Left lung (tissue), 10 donors: ENCODE data around the gene PYGM. TPM values are rescaled to one million over a fixed set of nuclear protein-coding genes. Genes with fewer than 3 reads are reported as not detected.

Experiments used
- ATAC-seq: fragments of 200-7000 bp; cut with Tn5 transposase; one replicate; pipeline ENCODE4 v1.9.1; 2020; ENCODE audit warnings: moderate library complexity
- DNase-seq, 4 donors: peaks; one replicate each; pipeline ENCODE4 v3.0.0-alpha.2; 2013 to 2020
- H3K27ac ChIP-seq, 2 donors: fragments of 200-600 bp; sonication (generic) in 1 of 2; one replicate each; pipeline versions ENCODE4 v1.5.0 to v1.8.0; 2020 to 2021
- H3K27me3 ChIP-seq, 2 donors: fragments of 200-600 bp; sonication (generic) in 1 of 2; one replicate each; pipeline versions ENCODE4 v1.5.0 to v1.8.0; 2020 to 2021
- H3K36me3 ChIP-seq, 2 donors: fragments of 200-600 bp; sonication (generic) in 1 of 2; one replicate each; pipeline versions ENCODE4 v1.5.0 to v1.8.0; 2020 to 2021
- H3K4me1 ChIP-seq, 2 donors: fragments of 200-600 bp; one replicate each; pipeline ENCODE4 v1.8.0; 2021
- H3K4me3 ChIP-seq, 2 donors: fragments of 200-600 bp; sonication (generic) in 1 of 2; one replicate each; pipeline versions ENCODE4 v1.5.0 to v1.8.0; 2020 to 2021; ENCODE audit warnings: mild to moderate bottlenecking in 1 of 2
- H3K9me3 ChIP-seq, 2 donors: fragments of 200-600 bp; sonication (generic) in 1 of 2; one replicate each; pipeline versions ENCODE4 v1.5.0 to v1.8.0; 2020 to 2021
- intact Hi-C, 2 donors: fragments of 100-400 bp; cut with DNase I; formaldehyde crosslinking; loops; one replicate each; pipeline versions ENCODE4 v1.11.2 to v1.14.2; 2022
- polyA plus RNA-seq, 6 donors: library from polyadenylated mRNA; unstranded; fragments of 120-200 nt; gene quantifications; one replicate each; pipeline ENCODE4 v1.2.1, GENCODE V29; 2013; ENCODE audit not compliant: insufficient read length in 6 of 6
- total RNA-seq, 2 donors: library from RNA; stranded (reverse); fragmentation: NEBNext Ultra II Directional; extraction: Animal tissue kit (Norgen Biotek cat#: 25700); gene quantifications; one replicate each; pipeline ENCODE4 v1.2.1, GENCODE V29; 2021
- TF ChIP-seq, protein P1 (sequence below), 2 donors: fragments of 200-600 bp; sonication (generic) in 1 of 2; IDR thresholded peaks; one replicate each; pipeline versions ENCODE4 v1.5.0 to v1.8.0; 2021; ENCODE audit warnings: antibody characterized with exemption in 2 of 2
- donor health status: DM: no; HTN: yes; CAD: no.
- donor health status: DM: no; HTN: no; CAD: no.

Gene PYGM
- total and polyA plus RNA-seq, 8 donors, result 1.3 to 4.4 (median 3.5) TPM

GRCh38 chr11:64723117-64723906, 36.5 kb downstream of the PYGM start, which contains the start of gene NRXN2:
TSS of gene NRXN2 (minus strand) at chr11:64723197. CDS start at chr11:64713699, 9,498 bp downstream.
- DNase-seq, result peak in 3 of 4 donors; percentile 81 to 94 (median 81)

DNA sequence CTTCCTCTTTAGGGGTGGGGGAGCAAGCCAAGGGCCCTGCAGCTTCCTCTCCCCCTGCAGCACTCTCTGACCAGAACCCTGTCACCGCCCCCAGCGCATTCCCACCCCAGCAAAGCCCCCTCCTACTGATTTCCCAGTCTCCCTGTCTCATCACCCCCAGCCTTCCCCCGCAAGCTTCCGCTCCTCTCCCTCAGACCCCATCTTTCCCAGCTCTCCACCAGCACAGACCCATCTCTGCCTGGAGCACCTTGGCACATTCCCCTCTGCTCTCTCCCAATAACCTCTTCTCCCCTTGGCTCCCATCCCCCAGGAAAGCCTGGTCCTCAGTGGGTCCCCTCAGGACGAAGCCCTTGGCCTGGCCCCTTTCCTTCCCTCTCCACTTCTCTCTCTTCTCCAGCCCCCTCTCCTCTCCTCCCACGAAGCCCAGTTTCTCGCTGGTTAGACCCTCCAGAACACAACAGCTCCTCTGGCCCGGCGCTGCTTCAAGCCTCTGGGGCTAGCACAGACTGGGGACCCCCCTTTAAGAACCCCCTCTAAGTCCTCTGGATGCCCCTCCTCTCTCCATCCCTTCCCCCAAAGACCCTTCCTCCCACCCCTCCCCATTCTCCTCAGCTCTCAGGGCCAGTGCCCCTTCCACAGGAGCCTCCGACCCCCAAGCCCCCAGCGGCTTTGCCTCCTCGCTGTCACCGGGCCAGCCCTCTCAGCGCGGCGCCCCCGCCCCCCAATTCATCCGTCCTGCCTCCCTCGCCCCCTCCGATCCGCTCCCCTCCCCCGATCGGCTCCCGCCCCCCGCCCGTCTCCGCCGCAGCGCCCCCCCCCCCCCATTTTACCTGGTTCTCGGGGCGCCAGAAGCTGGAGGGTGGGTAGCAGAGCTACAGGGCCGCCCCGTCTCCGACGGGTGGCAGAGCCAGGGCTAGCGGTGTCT, 37.4 kb downstream of the PYGM start:
- H3K9me3 ChIP-seq, result no peaks in the 10 kb centered on the region
- TF ChIP-seq, protein P1, sequence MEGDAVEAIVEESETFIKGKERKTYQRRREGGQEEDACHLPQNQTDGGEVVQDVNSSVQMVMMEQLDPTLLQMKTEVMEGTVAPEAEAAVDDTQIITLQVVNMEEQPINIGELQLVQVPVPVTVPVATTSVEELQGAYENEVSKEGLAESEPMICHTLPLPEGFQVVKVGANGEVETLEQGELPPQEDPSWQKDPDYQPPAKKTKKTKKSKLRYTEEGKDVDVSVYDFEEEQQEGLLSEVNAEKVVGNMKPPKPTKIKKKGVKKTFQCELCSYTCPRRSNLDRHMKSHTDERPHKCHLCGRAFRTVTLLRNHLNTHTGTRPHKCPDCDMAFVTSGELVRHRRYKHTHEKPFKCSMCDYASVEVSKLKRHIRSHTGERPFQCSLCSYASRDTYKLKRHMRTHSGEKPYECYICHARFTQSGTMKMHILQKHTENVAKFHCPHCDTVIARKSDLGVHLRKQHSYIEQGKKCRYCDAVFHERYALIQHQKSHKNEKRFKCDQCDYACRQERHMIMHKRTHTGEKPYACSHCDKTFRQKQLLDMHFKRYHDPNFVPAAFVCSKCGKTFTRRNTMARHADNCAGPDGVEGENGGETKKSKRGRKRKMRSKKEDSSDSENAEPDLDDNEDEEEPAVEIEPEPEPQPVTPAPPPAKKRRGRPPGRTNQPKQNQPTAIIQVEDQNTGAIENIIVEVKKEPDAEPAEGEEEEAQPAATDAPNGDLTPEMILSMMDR (IDR thresholded peaks at IDR 0.05), result no peak
- no peak overlapping the region for H3K27ac ChIP-seq
- H3K36me3 ChIP-seq, result peaks cover 0 to 4% of the 10 kb centered on the region in 2 donors
- DNase-seq, result no peak
- peaks cover 11 to 63% of the 10 kb centered on the region in 2 donors for H3K27me3 ChIP-seq
- intact Hi-C loops, result no loop called here
- H3K4me3 ChIP-seq, result peak overlapping the region in 1 of 2 donors; percentile 82
- ATAC-seq, result no peak
- H3K4me1 ChIP-seq, result peaks cover 0 to 8% of the 10 kb centered on the region in 2 donors

More at GRCh38 chr11:64723117-64723906, 36.5 kb downstream of the PYGM start, which contains the start of gene NRXN2:
- TF ChIP-seq, protein P1 (IDR thresholded peaks at IDR 0.05), result peak; percentile 91 to 97
- Histone ChIP-seq H3K4me1 (peaks cover 0 to 8% of the 10 kb centered on the region in 2 donors), H3K36me3 (peaks cover 0 to 12% of the 10 kb centered on the region in 2 donors), H3K4me3 (peak within 1 kb of the TSS; percentile 78 to 82), H3K27me3 (peaks cover 4 to 54% of the 10 kb centered on the region in 2 donors), H3K9me3 (no peaks in the 10 kb centered on the region), H3K27ac (peak within 1 kb of the TSS in 1 of 2 donors; percentile 55)
- ATAC-seq, result peak; percentile 99
- intact Hi-C loops, result no loop called here

- ATAC-seq, result no peak
- Histone ChIP-seq H3K36me3 (no peaks in the 10 kb centered on the region), H3K9me3 (no peaks in the 10 kb centered on the region), H3K27me3 (peaks cover 19 to 74% of the 10 kb centered on the region in 2 donors), H3K4me1 (peaks cover 0 to 8% of the 10 kb centered on the region in 2 donors), H3K4me3 (no peak overlapping the region), H3K27ac (no peak overlapping the region)
- intact Hi-C loops, result no loop called here
- no peak for DNase-seq
- TF ChIP-seq, protein P1 (IDR thresholded peaks at IDR 0.05), result no peak
These were observed 38.4 kb downstream of the PYGM start for GRCh38 chr11:64721359-64721699.

DNA sequence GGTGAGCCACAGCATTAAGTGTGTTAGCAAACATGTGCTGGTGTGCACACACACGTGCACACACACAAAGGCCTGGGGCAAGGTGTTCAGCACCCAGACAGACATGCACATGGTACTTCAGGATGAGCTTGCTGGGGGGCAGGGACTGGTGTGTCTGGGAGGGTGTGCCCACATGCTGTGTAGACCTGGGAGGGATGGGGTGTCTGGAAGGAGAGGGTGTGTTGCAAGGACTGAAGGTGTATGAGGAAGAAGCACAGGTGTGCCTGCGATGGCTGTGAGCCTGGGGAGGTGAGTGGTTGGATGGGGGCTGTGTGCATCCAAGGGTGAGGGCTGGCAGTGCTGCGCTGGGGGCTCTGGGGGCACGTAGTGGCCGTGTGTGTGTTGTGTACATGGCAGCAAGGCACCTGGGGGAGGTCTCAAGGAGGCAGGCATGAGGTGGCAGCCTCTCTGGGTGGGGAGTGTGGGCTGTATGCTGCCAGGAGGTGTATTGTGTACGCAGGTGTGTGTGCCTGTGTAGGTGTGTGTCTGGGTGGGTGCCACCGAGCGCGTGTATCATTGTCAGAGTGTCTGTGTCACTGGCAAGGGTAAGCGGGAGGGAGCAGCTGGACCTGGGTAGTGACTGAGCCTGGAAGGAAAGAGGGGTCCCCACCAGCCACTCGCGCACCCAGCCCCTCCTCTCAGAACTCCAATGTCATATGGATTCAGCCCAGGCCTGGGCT, 39.0 kb downstream of the PYGM start:
- Histone ChIP-seq H3K9me3 (no peaks in the 10 kb centered on the region), H3K4me3 (no peak overlapping the region), H3K4me1 (peaks cover 0 to 8% of the 10 kb centered on the region in 2 donors), H3K36me3 (no peaks in the 10 kb centered on the region), H3K27me3 (peaks cover 24 to 79% of the 10 kb centered on the region in 2 donors), H3K27ac (no peak overlapping the region)
- intact Hi-C loops, result no loop called here
- DNase-seq (no peak), ATAC-seq (no peak)
- TF ChIP-seq, protein P1 (IDR thresholded peaks at IDR 0.05), result no peak
